Iris pigment epithelial cell (primary cell): ENCODE data around the gene TERT.

Source experiments
- DNase-seq: peaks from one replicate; pipeline ENCODE4 v3.0.0-alpha.2; 2011; ENCODE audit warnings: low read depth

The TERT gene

DNA sequence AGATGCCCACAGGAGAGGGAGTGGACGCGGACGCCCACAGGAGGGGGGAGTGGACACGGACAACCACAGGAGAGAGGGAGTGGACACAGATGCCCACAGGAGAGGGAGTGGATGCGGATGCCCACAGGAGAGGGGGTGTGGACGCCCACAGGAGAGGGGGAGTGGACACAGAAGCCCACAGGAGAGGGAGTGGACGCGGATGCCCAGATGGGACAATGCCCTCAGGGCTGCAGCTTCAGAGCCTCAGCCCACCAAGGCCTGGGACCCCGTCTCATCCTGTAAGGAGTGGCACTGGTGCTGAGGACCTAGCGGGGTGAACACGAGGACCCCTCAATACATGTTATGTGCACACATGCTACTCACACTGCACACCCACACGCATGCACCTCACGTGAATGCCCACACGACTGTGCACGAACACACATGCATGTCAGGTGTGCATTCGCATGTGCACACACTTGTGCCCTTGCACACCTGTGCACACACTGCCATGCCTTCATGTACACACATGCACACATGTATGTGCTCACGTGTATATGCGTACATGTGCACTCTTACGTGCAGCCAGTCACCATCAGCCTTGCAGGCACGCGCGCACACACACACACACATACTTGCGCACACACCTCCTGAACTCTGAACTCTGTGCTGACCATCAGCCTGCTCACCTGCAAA lies 34.9 kb downstream of the TERT start:
- DNase-seq: no peak

DNA sequence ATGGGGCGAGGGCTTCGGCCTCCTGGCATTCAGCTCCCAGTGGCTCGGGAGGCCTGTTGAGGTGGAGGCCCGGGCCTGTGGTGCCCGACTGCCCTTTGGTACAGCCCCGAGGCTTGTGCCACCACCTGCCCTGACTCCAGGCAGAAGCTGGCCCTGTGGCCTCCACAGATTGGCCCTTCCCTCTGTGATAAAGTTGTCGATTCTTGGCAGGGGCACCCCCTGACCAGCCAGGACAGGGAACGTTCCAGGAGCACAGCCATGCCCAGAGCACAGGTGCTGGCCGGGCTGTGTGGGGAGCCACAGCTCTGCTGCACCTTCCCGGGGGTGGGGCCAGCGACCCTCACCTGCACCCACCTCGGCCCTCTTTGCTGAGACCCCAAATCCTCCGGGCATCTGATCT lies 37.0 kb downstream of the TERT start:
- no peak for DNase-seq

DNA sequence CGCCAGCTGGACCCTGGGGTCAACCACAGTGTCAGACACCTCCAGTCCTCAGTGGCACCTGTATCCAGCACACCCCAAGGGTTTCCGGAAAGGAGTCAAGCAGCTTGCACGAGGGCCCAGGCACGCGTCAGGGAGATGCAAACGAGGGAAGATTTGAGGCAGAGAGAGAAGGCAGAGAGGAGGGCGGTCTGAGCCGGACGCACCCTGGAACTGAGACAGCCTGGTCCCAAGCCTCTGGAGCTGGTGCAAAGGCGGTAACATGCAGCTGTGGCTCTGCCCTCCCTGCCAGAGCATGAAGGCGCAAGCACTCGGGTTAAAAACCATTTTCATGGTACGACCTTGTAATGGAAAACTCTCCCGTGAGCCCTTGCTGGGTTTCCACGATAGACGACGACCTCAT lies 37.5 kb downstream of the TERT start:
- no peak for DNase-seq

DNA sequence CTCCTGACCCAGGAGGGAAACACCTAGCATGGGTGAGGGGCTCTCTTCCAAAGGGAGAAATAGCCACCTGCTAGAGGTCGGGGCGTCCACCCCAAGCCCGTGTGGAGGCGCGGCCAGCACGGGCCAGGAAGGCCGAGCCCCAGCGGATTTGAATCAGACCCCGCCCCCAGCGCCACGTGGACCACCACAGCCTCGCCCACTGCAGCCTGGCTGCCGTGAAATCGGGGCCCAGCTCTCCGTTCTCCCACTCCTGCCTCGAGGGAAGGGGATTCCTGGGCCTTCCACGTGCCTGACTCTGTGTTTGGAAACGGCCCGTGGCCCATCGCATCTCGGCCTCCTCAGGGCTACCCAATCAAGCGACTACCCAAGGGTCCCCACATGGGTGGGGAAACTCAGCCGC lies 38.1 kb downstream of the TERT start:
- DNase-seq: no peak

DNA sequence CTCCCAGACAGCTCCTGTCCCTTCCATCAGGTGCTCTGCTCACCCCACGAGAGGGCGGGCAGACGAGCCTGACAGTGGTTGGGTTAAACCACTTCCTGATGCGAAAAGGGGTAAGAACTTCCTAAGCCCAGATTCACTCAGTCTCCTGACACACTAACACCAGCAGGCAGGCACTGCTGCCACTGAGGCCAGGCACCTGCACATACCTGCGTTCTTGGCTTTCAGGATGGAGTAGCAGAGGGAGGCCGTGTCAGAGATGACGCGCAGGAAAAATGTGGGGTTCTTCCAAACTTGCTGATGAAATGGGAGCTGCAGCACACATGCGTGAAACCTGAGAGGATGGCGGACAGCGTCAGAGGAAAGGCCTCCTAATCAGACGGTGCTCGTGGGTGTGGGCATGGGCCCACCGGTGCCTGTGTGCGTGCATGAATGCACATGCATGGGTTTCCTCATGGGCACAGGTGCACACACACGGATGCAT lies 39.7 kb downstream of the TERT start:
- DNase-seq: no peak

DNA sequence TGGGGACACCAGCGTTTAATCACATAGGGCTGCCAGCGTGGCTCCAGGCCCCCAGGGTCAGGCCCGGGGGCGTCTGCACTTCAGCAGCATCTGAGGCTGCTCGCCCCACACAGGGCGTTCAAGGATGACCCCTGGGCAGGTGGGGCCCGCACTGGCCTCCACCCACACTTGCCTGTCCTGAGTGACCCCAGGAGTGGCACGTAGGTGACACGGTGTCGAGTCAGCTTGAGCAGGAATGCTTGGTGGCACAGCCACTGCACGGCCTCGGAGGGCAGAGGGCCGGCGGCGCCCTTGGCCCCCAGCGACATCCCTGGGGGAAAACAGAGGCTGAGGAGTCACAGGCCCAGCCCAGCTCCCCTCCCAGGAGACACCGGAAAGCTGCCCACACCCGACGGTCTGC lies 40.7 kb downstream of the TERT start:
- no peak for DNase-seq

DNA sequence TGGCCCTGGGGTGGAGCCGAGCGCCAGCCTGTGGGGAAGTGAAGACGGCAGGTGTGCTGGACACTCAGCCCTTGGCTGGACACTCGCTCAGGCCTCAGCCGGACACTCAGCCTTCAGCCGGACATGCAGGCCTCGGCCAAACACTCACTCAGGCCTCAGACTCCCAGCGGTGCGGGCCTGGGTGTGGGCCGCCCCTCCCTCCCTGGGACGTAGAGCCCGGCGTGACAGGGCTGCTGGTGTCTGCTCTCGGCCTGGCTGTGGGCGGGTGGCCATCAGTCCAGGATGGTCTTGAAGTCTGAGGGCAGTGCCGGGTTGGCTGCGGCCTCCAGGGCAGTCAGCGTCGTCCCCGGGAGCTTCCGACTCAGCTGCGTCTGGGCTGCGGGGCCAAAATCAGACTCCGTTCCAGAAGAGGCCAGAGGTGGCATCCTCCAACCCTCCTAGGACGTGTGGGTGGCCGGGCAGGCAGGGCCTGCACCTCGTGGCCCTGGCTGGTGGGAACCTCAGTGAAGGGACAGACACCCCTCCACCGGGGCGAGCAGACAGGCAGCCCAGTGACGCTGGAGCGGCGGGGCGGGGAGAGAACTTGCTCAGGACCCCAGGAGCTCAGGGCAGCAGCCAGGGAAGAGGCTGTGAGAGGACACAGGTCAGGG lies 41.3 kb downstream of the TERT start:
- no peak for DNase-seq

DNA sequence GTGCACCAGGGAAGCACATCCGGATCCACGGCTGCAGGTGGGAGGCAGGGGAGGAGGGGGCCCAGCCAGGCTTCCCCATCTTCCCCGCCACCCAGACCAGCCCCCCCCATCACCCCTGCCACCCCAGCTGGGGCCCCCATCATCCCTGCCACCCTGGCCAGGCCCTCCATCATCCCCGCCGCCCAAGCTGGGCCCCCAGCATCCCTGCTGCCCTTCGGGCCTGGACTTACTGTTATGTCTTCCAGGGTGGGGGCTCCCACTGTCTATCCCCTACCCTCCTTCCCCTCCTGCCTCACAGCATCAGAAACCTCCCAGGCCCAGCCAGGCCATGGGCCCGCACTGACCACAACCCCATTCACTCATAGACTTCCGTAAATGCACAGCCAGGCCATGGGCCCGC lies 42.2 kb downstream of the TERT start:
- no peak for DNase-seq

DNA sequence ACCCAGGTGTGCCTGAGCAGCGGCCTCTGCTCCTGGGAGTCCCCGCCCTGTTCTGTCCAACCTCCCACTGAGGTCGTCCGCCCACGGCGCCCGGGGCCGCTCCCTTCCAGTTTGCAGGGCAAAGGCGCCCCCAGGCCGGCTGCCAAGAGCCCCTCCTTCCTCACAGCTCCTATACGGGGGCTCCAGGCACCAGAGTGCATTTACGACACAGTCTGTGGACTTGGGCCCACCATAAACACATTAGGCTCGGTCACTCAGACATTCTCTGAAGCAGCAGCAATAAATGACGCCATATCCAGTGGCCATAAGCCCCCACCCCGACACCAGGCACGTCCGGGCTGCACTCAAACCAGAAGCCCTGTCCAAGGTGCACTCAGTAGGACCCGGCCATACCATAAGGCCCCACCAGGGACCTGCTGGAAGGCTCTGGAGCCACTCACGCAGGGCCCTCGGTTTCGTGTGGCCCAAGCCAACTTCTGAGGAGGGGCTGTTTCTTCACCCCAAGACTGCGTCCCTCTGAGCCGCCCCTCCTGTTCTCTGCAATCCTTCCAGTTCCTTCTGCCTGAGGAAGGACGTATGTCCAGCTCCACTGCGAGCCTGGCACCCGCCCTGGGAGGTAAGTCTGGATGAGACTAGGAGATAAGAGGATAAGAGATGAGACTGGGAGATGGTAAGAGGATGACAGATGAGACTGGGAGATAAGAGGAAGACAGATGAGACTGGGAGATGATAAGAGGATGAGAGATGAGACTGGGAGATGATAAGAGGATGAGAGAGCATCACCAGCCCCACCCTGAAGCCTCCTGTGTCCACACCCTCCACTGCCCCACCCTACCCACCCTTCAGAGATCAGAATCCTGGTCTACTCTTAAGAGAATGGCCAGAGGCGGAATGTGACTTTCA lies 42.9 kb downstream of the TERT start:
- no peak for DNase-seq

DNA sequence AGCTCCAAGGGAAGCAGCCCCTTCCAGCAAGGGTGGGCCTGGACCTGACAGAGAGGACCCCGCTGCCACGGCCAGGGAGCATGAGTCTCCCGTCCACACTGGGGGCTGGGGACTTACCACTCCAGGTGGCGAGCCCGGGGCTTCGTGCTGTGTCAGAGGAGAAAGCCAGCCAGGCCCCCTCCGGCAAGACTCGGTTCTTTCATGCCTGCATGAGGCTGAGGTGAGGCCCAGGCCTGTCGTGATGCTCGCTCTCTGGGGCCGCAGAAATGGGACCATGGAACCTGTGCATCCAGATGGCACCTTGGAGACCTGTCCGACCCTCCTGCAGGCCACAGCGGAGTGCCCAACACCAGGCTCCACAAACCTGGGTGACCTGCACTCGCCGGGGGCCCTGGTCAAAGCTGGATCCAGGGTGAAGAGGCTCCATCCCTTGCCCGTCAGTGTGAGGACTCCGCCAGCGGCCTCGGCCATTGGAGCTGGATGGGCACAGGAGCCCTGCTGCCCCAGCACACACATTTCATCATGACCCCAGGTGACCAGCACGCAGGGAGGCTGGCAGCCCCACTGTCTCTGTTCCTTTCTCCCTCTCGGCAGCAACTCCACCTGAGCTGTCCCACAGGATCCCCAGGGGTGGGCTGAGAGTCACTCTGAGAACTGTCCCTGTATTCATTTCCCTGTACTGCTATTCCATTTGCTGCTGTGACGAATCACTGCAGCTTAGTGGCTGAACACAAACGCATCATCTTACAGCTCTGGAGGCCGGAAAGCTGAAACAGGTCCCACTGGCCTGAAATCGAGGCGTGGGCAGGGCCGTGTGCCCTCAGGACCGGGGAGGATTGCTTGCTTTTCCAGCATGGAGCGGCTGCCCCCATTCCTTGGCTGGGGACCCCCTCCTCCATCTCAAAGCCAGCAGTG lies 45.2 kb downstream of the TERT start:
- no peak for DNase-seq

DNA sequence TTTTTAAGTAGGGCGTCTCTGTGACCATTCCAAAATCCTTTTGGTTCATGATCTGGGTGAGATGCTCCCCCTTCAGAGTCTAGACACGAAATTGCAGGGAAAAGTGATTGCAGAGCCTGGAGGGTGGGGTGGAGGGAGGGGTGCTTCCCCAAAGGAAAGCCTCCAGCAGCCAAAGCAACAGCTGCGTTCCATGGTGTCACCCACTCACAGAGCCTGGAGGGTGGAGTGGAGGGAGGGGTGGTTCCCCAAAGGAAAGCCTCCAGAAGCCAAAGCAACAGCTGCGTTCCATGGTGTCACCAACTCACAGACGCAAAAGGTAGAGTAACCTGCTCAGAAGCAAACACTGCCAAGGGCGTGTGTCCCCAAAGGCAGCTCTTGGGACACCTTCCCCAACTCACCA lies 47.1 kb downstream of the TERT start:
- DNase-seq: no peak

DNA sequence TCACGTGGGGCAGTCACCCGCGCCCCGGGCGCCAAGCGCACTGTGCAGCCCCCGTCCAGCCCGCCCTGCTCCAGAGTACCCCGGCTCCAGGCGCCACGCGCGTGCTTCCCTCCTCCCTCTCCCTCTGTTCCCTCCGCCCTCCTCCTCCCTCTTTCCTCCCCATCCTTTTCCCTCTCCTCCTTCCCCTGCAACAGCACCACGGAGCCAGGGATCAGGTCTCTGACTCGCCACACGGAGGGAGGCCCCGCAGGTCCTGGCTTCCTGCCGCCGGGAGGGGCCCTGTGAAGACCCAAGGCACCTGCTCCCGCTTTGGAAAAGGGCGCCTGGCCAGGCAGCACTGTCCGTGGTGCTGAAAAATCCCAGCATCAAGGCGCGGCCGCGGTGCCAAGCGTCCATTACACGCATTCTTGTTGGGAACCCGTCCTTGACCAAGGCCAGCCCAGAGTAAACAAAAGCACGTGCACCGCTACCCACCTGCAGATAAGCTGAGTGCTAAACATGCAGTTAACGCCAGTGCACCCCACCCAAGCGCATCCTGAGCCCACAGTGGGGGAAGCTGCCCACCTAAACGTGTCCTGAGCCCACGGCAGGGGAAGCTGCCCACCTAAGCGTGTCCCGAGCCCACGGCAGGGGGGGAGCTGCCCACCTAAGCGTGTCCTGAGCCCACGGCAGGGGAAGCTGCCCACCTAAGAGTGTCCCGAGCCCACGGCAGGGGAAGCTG lies 48.0 kb downstream of the TERT start:
- DNase-seq: peak; percentile 16

DNA sequence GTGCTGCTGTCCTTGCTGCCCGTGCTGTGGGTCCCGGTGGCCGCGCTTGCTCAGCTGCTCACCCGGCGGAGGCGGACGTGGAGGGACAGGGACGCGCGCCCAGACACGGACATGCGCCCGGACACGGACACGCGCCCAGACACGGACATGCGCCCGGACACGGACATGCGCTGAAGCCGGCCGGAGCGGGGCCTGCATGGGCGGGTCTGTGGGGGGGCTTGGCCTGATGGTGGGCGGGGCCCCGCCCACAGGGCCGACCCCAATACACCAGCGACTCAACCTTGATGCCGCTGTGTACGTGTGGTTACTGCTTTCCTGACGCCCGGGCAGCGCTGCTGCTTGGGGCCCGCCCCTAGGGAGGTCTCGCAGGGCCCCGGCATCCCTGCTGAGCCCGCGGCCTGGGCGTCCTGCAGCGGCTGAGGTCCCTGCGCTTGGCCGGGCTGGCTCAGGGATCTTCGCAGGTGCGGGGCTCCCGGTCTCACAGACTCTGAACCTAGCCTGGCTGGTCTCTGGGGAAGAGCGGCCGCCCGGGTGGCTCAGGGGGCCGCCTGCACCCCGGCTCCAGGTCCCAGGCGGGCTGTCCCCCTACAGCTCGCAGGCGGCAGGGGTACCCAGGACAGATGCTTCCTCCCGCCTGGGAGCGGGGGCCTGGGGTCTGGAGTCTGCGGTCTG lies 48.8 kb downstream of the TERT start:
- DNase-seq: no peak

DNA sequence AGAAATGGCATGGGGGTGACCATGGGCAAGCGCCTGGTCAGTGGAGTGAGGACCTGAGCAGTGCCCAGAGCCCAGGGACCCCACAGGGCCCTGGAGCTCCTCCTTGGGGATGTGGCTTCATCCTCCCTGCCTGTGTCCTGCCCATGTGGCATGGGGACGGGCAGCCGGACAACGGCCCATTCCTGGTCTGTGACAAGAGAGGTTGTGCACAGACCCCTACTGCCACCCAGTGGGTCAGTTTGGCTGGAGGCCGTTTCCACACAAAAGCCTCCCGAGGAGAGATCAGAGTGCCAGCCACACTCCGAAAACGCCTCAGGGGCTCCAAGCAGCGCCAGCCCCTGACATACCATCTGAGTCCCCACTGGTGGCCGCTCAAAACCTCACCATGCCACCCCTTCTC lies 49.9 kb downstream of the TERT start:
- DNase-seq: no peak

DNA sequence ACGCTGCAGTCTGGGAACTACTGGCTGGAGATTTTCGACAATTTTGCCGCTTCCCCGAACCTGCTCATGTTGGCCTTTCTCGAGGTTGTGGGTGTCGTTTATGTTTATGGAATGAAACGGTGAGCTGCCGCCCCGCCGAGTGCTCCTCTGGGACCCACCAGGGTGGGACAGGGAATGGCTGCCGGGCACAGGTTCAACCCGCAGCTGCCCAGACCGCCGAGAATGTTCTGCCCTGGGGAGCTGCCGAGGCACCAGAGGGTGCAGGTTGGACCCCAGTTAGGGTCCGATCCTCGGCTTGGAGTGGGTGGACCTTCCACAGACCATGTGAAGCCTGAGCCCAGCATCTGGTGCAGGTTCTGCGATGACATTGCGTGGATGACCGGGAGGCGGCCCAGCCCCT lies 50.6 kb downstream of the TERT start:
- no peak for DNase-seq

DNA sequence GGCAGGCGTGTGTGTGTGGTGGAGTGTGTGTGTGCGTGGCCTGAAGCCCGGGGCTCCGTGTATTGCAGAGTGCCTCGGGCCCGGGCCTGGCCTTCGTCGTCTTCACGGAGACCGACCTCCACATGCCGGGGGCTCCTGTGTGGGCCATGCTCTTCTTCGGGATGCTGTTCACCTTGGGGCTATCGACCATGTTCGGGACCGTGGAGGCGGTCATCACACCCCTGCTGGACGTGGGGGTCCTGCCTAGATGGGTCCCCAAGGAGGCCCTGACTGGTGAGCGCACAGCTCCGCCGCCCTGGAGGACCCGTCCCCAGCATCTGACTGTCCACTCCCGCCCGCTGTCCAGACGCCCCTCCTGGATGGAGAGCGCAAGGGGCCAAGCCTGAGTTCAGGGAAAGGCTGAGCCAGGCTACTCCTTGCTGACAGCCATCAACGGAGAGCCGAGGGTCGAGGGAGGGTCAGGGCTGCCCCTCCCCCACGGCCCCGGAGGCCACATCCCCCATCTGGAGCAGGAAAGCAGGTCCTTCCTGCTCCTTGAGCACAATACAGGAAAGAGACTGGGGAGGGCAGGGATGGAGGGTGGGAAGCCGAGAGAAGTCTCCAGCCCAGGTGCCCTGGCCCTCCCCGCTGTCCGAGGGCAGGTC lies 51.3 kb downstream of the TERT start:
- no peak for DNase-seq

DNA sequence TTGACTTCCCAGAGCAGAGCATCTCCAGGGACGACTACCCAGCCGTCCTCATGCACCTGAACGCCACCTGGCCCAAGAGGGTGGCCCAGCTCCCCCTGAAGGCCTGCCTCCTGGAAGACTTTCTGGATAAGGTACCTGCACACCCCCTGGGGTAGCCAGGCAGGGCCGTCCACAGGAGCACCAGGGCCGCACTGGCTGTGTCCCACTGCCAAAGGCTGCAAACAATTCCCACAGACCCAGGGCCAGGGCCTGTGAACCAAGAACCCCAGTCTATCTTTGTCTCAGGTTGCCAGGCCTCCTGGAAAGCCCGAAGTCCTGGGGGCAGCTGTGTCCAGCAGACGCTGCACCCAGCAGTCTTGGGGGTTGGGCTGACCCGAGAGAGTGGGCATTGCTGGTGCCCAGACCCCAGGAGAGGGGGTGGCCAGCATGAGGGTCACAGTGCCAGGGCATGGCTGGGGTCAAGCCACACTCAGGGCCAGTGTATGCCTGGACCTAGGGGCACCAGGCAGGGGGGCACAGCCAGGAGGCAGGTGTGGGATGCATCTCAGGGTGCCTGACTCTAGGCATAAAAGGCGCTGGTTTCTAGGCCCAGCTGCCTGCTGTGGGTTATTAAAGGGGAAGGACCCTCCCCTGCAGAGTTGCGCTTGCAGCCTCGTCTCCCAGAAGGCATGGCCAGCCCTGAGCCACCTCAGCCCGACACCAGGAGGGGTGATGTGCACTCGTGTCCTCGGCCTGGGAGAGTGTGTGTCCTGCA lies 52.0 kb downstream of the TERT start:
- no peak for DNase-seq

DNA sequence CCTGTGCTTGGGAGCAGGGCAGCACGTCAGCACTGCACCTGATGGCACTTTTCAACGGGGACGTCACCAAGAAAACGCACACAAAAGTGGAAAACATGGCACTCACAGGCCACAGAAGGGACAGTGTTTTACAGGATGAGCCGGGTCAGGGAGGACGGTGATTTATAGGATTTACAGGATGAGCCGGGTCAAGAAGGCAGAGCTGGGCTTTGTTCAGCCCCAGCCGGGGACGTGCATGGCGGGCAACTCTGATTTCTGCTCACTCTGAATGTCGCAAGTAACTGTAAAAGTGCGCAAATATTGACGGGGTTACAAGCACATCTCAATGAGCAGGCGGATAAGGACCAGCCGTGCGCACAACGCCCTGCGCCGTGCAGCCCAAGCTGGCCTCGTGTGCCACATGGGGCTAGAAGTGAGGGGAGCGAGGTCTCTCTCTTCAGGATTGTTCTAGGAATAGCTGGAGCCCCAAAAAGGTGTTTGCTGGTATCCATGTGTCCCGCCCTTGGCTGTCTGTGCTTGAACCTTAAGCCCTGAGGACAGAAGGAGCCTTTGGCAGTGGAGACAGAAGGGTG lies 53.3 kb downstream of the TERT start:
- DNase-seq: no peak
